AG04450 (cell line): ENCODE measurements around the gene CEP295NL. TPM values are rescaled to one million over a fixed set of nuclear protein-coding genes. Genes with fewer than 3 reads are reported as not detected.
"Not testable (repeated sequence)": the region's sequence is repeated elsewhere in the genome, so short reads cannot be mapped to it uniquely, and the experiment has no call there.

Experiments
- CTCF ChIA-PET: fragments of 300-600, 350-600 bp; formaldehyde crosslinking; extraction: SDS; loops from one replicate; lab custom pipeline; 2022; ENCODE audit warnings: antibody characterized with exemption, inconsistent platforms; lab: Charles Lee
- POLR2A ChIA-PET: fragments of 350-600 bp; formaldehyde crosslinking; extraction: SDS; loops from one replicate; lab custom pipeline; 2021; ENCODE audit warnings: antibody characterized with exemption, inconsistent platforms; lab: Yijun Ruan, JAX
- DNase-seq: peaks from one replicate; pipeline ENCODE4 v3.0.0-alpha.2; 2011; ENCODE audit warnings: low read depth, low spot score
- H3K27ac ChIP-seq: one replicate; pipeline ENCODE4 v1.5.1; 2012; ENCODE audit warnings: low read depth, low read length, control low read depth
- H3K27me3 ChIP-seq: one replicate; pipeline ENCODE4 v1.6.0; 2012; ENCODE audit warnings: low read length; ENCODE audit not compliant: control insufficient read depth, insufficient read depth
- H3K4me3 ChIP-seq: 2 replicates; pipeline ENCODE4 v1.5.1; 2011; ENCODE audit warnings: mild to moderate bottlenecking, low read depth, low read length, control low read depth
- H3K9me3 ChIP-seq: 2 replicates; pipeline ENCODE4 v1.5.1; 2012; ENCODE audit warnings: low read length; ENCODE audit not compliant: control insufficient read depth, insufficient read depth
- polyA plus RNA-seq: library from polyadenylated mRNA; depleted of rRNA; stranded (reverse); fragments of >200 nt; gene quantifications from 2 replicates; pipeline ENCODE4 v1.2.3, GENCODE V29; 2011
- TF ChIP-seq, protein P1 (sequence below): IDR thresholded peaks from 2 replicates; pipeline ENCODE4 v1.5.1; 2011; ENCODE audit warnings: low read depth, low read length, control low read depth, inconsistent platforms

The CEP295NL gene
- polyA plus RNA-seq, 1 experiment = 0.11 TPM

DNA sequence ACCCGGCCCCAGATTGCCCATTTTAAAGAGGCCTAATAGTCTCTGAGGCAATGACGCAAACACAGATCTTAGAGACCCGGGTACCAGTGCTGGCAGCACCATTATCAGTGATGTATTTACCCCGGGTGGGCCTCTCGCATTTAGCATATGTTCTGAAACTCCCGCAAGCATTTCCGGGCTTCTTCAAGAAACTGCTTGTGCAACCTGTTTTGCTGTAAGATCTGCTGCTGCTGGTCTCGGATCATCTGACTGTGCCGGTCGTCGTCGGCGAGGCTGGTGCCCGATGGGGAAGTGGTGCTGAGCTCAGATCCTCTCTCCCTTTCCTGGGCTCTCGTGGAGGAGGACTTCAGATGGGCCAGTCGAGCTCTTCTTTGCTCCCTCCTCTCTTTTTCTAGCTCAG is 12.5 kb downstream of the CEP295NL start:
- CTCF ChIA-PET = no interaction called here
- no peak for DNase-seq
- Histone ChIP-seq H3K4me3 (no peak overlapping the region), H3K27ac (no peak overlapping the region), H3K9me3 (no peaks in the 10 kb centered on the region; the same call in 1 of the 2 replicates), H3K27me3 (no peaks in the 10 kb centered on the region)
- POLR2A ChIA-PET = no interaction called here
- TF ChIP-seq, protein P1, sequence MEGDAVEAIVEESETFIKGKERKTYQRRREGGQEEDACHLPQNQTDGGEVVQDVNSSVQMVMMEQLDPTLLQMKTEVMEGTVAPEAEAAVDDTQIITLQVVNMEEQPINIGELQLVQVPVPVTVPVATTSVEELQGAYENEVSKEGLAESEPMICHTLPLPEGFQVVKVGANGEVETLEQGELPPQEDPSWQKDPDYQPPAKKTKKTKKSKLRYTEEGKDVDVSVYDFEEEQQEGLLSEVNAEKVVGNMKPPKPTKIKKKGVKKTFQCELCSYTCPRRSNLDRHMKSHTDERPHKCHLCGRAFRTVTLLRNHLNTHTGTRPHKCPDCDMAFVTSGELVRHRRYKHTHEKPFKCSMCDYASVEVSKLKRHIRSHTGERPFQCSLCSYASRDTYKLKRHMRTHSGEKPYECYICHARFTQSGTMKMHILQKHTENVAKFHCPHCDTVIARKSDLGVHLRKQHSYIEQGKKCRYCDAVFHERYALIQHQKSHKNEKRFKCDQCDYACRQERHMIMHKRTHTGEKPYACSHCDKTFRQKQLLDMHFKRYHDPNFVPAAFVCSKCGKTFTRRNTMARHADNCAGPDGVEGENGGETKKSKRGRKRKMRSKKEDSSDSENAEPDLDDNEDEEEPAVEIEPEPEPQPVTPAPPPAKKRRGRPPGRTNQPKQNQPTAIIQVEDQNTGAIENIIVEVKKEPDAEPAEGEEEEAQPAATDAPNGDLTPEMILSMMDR = no peak

DNA sequence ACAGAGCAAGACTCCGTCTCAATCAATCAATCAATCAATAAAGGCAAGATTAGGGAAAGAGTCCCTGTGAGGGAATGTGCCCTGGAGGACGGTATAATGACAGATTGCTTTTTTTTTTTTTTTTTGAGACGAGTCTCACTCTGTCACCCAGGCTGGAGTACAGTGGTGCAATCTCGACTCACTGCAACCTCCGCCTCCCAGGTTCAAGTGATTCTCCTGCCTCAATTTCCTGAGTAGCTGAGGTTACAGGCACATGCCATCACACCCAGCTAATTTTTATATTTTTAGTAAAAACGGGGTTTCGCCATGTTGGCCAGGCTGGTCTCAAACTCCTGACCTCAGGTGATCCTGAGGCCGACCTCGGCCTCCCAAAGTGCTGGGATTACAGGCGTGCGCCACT is 12.9 kb downstream of the CEP295NL start:
- H3K27me3 ChIP-seq, POLR2A ChIA-PET, DNase-seq, H3K4me3 ChIP-seq, CTCF ChIA-PET, H3K27ac ChIP-seq, H3K9me3 ChIP-seq: not testable (repeated sequence)

DNA sequence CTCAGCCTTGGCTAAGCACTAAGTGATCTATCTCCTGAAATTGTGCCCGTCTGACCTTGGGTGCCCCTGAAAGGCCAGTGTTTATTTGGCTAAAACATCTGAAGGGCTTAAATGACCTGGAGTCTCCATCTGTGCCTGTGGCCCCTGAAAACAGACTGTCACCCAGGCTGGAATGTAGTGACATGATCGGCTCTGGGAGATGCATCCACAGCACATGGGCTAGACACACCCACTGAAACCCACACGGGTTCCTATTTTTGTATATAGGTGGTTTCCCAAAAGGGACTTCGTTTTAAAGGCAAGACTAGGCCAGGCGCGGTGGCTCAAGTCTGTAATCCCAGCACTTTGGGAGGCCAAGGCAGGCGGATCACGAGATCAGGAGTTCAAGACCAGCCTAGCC is 13.5 kb downstream of the CEP295NL start:
- Histone ChIP-seq H3K27me3 (no peaks in the 10 kb centered on the region), H3K27ac (no peak overlapping the region), H3K9me3 (no peaks in the 10 kb centered on the region; the same call in 1 of the 2 replicates), H3K4me3 (no peak overlapping the region)
- TF ChIP-seq, protein P1 = no peak
- CTCF ChIA-PET = interaction anchor here (0.8 kb wide), 1 partner anchor 23 kb away, joined by 4 read pairs; no protein-coding TSS in a partner anchor
- DNase-seq = no peak
- POLR2A ChIA-PET = interaction anchor here (1.4 kb wide), 1 partner anchor 12 kb away, joined by 4 read pairs; no protein-coding TSS in a partner anchor

DNA sequence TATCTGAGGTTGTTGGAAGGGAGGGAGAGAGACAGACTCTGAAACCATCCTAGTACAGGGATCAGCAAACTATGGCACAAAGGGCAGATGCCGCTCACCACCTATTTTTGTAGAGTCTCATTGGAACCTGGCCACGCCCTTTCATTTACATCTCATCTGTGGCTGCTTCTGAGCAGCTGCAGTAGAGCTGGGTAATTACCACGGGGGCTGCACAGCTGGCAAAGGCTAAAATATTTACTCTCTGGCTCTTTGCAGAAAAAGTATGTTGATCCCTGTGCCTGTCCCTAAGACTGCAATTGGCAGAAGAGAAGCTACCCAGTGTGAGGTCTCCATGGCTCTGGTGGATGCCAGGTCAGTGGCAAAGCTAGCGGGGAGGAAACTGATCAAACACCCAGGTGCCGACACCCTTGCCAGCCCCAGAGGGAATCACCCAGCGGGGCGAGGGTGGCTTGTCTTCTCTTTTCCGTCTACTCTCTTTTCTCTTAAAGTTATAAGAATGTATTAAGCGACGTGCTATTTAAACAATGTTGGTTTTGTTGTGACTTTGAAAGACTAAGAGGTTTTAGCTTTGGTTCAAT is 14.0 kb downstream of the CEP295NL start:
- no peak overlapping the region for H3K4me3 ChIP-seq
- TF ChIP-seq, protein P1 = no peak
- CTCF ChIA-PET = interaction anchor here (0.8 kb wide), 1 partner anchor 23 kb away, joined by 4 read pairs; no protein-coding TSS in a partner anchor
- peak overlapping the region; percentile 31 for H3K27ac ChIP-seq
- DNase-seq = no peak
- no peaks in the 10 kb centered on the region; the same call in 1 of the 2 replicates for H3K9me3 ChIP-seq
- H3K27me3 ChIP-seq = no peaks in the 10 kb centered on the region
- POLR2A ChIA-PET = interaction anchor here (1.4 kb wide), 1 partner anchor 12 kb away, joined by 4 read pairs; no protein-coding TSS in a partner anchor

DNA sequence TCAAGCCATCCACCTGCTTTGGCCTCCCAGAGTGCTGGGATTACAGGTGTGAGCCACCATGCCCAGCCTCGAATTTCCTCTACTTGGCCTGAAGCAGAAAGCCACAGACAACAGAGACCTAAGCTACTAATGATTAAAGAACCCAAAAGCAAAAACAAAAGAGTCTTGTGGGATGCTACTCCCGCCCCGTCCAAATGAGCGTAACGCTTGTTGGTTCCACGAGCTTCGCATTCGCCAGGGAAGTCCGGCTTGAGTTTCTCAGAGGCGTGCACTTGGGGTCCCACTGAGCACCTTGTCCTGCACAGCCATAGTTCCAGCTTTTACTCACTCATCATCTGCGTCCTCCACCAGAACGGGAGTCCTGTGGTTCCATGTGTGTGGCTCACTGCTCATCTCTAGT is 16.0 kb downstream of the CEP295NL start:
- TF ChIP-seq, protein P1 = no peak
- POLR2A ChIA-PET = no interaction called here
- Histone ChIP-seq H3K27ac (no peak overlapping the region), H3K4me3 (no peak overlapping the region), H3K27me3 (no peaks in the 10 kb centered on the region), H3K9me3 (no peaks in the 10 kb centered on the region; the same call in 1 of the 2 replicates)
- CTCF ChIA-PET = interaction anchor here (1.9 kb wide), 1 partner anchor 21 kb away, joined by 8 read pairs; no protein-coding TSS in a partner anchor
- no peak for DNase-seq
